Measurements from ENCODE around the gene LETMD1.

DNA sequence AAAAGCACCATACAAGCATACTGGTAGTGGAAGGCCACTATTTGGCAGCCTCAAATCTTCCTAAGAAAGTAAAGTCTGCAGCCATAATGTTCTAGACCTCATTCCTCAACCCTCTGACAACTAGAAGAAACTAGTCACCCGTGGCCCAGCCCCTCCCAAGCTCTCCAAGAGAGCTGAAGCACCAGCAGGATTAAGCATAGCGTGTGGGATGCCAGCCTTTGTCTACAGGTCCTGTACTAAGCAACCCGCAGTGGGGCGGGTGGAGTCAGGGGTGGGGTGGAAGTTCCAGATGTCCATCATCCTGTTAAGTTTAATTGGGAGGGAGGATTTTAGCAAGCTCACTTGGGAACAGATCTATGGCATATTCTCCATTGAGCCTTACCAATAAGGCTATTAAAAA is 36.2 kb upstream of the LETMD1 start:
- TF ChIP-seq POLR2A (IDR thresholded peaks at IDR 0.05; ENCODE audit: low read depth) (no peak), POLR2AphosphoS5 (IDR thresholded peaks at IDR 0.05) (no peak)
